HG03521 (cell line): ENCODE measurements around the gene SMIM11.

Experiments
- ATAC-seq: cut with Tn5 transposase; IDR thresholded peaks from one replicate; pipeline ENCODE4 v1.9.1; 2021; ENCODE audit warnings: mild to moderate bottlenecking, moderate library complexity; ENCODE audit not compliant: unreplicated experiment

The SMIM11 gene, protein sequence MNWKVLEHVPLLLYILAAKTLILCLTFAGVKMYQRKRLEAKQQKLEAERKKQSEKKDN

DNA sequence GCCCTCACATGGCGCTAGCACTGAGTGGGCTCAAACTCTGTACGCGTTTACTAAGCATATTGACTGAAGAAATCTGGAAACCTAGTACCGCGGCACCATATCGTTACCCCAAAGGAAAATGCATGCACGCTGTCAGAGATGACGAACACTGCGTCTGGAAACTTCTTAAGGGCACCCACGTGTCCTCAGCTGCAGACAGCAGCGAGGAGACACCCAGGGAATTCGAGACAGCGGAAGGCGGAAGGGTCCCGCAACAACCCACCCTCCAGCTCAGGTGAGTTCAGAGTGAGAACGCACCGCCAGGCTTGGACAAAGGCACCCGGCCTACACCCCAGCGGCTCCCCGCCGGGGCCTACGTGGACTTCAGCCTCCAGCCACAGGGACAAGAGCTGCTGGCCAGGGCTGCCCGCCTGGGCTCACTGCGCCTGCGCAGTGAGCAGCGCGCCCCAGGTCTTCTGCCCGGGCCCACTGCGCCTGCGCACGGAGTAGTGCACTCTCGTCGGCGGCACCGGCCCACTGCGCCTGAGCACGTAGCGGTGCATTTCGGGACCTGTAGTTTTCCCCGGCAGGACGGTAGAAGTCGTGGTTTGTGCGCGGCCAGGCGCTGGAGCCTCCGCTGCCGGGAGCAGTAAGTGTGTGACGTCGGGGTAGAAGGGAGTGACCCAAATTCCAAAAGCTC is at the start of gene SMIM11:
Gene SMIM11, plus strand, starts transcription at position 568 of the 679 bp plus-strand sequence. CDS start 3,998 bp downstream, outside the sequence.
- peak; percentile 88 for ATAC-seq

DNA sequence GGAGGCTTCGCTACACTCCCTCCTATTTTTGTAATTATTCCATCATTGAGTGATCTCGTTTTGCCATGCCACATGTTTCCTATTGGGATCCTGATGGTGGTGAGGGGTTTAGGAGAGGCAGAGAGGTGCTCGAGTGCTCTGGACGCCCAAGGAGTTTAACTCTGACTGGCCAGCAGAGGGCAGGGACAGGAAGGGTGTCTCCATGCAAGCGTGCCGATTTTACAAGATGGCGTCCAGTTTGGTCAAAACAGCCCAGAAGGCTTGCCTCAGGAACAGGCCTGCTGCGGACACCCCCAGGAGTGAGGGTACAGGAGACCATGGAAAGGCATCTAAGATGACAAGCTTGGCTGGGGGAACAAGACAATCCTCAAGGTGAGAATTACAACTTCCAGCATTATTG is 45.3 kb upstream of the SMIM11 start:
- ATAC-seq: no peak

DNA sequence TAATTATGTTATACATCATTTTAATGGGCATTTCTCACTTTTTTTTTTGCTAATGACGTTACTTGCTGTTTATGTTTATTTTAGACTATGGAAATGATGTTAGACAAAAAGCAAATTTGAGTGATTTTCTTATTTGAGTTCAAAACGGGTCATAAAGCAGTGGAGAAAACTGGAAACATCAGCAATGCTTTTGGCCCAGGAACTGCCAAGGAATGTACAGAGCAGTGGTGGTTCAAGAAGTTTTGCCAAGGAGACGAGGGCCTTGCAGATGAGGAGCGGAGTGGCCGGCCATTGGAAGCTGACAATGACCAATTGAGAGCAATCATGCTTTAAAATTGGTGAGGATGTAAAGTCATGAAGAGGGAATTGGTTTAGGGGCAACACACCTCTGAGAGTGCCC is 43.6 kb upstream of the SMIM11 start:
- no peak for ATAC-seq

DNA sequence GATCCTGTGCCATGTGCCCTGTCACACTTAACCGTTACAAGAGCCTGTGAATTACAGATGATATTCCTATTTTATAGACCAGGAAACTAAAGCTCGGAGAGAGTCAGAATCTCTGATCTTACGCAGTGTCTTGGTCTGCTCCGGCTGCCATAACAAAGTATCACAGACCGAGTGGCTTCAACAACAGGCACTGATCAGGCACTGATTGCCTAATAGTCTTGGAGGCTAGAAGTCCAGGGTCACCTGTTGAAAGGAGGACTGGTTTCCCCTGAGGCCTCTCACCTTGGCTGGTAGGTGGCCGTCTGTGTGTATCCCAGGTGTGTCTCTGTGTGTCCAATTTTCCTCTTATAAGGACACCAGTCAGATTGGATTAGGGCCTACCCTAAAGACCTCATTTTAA is 43.0 kb upstream of the SMIM11 start:
- no peak for ATAC-seq

DNA sequence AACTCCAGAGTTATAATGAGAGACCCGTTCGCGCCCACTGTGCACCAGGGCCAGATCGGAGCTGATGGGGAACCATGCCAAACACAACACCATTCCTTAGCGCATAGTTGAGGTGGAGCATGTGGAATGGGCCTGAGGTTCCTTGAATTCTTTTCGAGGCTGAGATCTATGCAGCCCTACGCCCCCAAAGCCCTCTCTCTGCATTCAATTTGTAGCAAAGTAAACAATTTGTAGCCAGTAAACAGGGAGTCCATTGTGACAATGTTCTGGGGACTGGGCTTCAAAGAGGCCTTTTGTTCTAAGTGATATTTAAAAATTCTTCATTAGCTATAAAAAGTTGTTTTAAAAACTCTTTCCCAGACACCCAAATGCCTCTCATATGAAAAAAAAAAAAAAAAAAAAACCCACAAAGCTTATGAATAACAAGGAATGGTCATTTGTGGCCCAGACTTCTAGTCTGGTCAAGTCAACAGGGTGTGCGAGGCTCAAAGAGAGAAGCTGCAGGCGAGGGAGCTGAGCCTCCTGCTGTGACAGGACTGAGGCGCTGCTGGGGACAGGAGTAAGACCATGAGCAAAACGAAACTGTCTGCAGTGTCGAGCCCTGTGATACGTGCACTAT is 42.1 kb upstream of the SMIM11 start:
- no peak for ATAC-seq

DNA sequence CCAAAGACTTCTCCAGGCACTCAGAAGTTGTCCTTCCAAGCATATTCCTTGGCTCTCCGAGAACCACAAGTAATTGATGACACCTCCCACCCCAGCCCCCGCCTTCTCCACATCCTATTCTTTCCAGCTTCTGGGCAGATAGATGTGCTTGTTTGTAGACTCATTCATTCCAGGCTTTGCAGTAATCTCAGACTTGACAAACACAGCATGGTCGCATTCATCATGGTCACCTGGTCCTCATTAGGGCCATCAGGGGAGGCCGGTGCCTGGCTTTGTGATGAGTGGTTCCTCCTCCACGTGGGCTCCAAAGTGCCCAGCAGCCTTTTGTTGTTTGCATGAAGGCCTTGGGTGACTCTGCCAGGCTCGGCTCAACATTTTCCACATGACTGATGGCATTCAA is 40.0 kb upstream of the SMIM11 start:
- no peak for ATAC-seq

DNA sequence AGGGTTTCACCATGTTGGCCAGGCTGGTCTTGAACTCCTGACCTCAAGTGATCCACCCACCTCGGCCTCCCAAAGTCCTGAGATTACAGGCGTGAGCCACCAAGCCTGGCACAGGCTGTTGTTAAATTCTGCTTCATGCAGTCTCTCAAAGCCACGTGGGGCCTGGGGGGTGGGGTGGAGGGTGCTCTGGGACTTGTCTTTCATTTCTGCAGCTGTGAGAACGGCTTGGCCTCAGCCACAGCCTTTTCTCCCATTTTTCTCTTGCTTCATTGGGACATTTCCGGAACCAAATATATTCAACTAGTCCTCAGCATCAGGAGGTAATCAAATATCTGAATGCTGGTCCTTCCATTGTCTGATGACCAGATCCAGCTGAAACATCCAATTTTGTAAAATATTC is 39.1 kb upstream of the SMIM11 start:
- no peak for ATAC-seq

DNA sequence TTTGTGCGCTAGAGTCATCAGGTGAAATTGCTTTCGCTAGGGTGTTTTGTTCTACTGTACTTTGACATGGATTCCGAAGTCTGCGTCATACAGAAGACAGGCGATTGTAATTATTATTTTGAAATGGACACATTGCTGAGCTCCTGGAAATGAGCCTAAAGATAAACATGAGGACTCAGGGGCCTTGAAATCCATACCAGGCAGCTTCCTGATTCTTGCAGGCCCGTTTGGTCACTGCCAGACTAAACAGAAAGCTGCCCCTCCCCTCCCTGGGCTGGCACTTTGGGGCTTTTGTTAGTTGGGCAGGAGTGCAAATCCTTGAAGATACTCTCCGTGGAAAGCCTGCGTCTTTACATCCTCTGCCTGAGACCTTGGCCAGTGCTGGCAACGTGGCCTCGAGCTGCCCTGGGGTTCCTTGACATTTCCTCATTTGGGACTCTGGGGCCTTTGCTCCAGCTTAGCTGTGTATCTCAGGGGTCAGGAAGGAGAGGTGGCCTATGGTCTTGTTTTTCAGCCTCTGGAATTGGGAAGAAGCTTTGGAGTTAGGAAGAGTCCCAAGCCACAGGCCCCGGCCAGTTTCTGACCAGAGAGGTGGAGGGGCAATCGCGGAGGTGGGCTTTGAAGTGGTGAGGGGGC is 38.4 kb upstream of the SMIM11 start:
- no peak for ATAC-seq

DNA sequence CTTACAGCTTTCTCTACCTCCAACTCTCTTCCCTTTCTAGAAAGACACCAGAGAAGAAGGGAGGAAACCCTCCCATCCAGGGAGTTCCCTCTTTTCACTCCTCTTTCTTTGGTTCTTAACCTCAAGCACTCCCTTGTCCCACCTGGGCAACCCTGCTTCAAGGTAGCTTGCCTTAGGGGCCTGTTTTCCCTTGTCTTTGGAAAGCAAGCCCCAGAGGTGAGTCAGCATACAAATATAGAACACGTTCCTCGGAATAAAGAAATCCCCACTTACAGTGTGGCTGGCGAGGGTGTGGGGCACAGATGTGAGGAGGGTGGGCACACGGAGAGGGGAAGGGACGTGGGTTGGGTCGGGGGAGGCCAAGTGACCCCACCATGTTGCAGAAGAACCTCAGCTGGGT is 37.6 kb upstream of the SMIM11 start:
- ATAC-seq: no peak

DNA sequence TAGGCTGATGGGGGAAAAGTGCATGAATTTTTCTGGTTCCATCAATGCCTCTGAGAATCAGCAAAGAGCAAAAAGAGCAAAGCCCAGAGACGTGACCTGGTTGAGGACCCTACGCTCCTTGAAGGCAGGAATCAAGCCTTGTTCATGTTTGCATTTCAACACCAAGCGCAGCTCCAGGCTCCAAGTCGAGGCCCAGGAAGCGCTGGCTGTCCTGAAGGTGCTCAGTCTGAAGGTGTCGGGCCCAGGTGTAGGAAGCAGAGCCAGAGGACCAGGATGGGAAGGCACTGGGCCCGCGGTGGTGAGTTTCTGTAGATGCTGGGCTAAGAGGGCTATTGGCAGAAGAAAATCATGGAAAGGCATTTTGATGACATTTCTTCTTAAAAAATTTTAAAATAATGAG is 37.1 kb upstream of the SMIM11 start:
- no peak for ATAC-seq

DNA sequence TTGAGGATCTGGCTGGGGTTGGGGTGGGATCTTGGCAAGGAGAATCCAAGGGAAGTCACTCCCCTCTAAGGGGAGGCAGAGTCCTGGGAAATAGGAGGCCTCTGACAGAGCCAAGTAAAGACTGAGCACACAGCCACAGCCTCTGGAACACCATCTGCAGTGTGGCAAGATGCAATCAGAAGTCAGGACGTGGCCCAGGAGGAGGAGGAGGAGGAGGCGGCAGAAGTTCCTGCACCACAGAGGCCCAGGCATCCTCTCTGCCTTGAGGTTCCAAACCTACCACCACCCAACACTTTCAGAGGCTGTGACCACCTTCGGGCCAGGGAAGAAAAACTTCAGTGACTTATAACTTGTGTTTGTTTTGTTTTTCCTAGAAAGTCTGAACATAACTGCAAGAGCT is 35.2 kb upstream of the SMIM11 start:
- no peak for ATAC-seq

DNA sequence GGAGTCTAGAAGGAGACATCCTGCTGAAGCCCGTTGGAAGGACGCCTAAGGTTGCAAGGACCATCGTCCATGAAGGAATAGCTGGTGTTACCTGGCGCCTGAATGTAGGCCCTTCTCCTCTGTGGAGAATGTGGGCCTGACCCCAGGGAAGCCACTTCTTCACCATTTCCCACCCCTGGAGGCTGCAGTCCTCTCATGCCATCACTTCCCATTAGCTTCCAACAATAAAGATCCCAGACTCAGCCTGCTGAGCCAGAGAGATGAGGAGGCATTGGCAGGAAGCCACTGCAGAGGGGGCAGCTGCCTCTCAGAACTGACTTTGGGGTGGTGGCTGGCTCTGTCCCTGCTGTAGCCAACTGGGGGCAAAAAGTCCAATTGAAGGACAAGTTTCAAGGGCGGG is 32.8 kb upstream of the SMIM11 start:
- no peak for ATAC-seq

DNA sequence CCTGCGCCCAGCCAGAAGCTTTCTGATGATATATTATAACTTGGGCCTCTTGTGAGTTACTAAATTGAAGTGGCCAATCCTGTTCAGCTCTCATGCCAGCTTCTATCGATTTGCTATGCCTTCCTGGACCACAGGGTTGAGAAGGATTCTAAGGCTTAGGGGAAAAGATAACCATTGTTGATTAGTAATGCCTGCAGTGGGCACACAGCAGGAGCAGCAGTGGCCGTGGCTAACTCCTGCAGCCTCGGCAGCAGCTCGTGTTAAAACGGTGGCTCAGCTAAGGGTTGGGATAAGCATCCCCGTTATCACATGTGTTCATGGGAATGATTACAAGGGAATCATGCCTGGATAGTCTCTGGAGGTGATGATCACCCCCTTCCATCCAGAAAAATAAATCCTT is 32.0 kb upstream of the SMIM11 start:
- no peak for ATAC-seq

DNA sequence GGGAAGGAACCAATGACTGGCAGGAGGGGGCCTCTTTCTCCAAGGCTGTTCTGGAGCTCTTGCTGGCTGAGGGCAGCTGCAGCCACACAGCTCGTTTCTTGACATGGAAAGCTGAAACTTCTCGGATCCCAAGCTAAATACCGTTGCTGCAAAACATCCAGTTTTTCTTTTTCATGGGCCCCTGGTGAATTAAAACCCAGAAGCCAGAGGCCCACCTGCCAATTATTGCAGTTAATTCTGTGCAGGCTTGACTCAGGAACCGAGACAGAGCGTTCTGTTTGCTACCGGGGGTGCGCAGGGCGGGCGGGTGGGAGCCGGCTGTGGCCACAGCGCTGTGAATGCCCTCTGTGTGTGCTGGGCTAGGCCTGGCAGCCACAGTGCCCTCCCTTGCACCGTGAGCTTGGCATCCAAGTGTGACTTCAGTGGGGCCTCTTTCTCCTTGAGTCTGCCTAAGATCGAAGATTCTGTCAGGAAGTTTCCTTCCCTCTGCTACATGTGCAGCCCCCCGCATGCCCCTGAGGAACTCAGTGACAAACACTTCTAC is 31.4 kb upstream of the SMIM11 start:
- no peak for ATAC-seq

DNA sequence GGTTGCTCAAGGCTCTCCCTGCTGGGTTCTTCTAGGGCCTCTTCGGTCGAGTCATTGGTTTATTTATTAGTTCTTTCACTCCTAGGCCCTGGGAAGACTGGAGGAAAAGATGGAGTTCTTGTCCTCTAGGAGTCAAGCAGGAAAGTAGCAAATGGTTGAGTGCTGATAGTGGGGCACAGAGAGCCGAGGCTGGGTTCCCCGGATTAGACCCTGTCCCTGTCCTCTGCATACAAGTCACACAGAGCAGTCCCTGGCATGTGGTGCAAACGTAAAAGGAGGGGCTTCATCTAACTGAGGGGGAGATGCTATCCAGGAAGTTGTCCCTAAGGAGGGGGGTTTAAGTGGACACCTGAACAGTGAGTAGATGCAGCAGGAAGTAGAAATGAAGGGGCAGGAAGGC is 30.7 kb upstream of the SMIM11 start:
- ATAC-seq: no peak

DNA sequence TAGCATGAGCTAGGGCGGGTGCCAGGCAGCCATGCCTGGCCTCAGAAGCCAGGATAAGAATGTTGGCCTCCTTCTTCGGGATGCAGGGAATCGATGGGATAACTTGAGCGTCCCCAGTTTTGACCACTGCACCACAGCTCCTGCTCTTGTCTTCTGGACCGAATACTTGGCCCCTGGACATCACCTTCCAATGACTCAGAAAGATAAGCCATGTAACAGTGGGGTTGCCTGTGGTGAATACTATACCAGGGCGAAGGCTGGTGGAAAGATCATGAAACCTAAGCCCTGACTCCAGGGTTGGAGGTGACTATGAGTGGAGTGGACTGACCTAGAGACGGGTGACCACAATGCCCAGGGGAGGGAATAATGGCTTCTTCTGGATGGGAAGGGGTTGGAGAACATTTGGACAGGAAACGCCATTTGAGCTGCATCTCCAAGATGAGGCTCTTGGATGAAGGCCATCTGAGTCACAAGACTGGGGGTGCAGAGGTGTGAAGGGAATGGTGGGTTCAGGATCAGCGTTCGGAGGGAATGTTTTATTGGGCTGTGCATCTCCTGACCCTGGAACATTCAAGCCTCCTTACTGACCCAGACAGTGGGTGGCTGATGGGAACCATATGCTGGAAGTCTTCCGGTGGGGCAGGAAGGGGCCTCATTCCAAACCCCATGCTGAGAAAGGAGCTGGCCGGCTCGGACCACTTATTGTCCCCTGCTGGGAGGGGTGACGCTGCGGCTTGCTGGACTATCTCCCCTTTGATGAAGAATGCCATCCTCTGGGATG is 30.0 kb upstream of the SMIM11 start:
- no peak for ATAC-seq

DNA sequence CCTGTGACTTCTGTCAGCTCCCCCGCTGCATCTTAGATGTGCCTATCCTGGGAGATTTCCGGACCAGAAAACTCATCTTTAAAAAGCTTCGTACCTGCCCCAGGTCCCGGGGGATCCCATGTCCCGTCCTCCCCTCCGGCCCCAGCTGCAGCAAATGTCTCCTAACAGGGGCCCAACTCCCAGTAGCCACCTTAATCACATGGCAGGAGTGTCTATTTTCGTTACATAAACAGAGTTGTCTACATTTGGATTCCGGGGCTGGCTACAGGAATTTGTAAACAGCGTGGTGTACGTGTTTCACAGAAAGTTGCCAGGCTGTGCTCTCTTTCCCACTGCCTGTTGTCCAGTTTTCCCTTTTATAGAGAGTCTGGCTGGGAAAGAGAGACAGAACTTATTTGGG is 29.4 kb upstream of the SMIM11 start:
- no peak for ATAC-seq

DNA sequence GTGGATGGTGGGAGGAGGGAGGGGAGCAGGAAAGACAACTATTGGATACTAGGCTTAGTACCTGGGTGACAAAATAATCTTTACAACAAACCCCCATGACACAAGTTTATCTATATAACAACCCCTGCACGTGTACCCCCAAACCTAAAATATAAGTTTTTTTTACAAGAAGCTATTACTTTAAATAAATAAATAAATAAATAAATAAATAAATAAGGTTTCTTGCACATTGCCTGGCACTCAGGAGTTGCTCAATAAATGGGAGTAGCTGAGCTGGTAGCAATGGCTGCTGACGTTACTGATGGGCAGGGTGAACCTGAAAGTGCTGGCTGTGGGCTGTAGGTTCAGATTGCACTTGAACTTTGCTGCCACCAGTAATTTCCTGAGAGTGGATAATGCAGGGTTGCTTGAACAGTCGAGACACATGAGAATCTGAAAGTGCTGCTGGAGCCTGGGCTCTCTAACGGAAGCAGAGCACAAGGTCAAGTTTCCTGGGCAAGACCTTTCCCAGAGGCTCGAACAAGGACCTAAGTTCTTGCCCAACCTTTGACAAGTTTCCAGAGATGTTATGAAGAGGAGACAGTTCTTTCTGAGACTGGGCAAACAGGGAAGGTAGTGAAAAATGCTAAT is 26.3 kb upstream of the SMIM11 start:
- no peak for ATAC-seq

DNA sequence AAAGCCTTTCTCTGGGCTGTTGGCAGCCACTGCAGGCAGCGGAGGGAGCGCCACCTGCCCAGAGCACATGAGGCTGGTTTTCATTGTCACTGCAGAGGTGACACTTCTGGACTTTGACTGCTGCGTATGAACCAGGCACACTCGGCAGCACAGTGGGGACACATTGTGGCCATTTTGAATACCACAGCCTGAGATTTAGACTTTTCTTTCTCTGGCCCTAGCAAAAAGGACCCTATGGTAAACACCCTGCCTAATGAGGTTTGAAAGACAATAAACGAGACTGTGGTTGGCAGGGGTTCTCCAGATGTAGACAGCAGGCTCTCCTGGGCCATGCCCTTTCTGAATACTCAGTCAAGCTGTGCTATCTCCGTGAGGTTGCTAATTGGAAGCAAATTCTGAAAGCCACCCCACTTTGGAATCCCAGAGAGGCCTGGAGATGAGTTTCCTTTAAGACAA is 23.5 kb upstream of the SMIM11 start:
- ATAC-seq: peak; percentile 67

DNA sequence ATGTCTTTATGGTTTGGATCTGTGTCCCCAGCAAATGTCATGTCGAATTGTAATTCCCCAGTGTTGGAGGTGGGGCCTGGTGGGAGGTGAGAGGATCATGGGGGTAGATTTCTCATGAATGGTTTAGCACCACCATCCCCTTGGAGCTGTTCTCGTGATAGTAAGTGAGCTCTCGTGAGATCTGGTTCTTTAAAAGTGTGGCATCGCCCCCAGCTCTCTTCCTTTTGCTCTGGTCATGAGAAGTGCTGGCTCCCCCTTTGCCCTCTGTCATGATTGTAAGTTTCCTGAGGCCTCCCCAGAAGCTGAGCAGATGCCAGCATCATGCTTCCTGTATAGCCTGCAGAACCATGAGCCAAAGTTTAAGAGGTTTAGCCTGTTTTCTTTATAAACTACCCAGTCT is 22.8 kb upstream of the SMIM11 start:
- no peak for ATAC-seq

DNA sequence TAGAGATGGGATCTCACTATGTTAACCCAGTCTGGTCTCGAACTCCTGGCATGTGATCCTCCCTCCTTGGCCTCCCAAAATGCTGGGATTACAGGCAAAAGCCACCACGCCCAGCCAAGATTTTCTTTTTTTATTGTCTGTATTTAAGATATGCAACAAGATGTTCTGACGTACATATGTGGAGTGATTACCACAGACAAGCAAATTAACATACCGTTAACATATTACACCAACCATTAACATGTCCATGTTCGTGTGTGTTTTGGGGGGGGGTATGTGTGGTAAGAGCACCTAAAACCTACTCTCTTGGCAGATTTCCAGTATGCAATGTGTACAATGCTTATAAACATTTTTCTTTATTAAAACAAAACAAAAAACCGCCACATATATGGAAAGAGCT is 22.1 kb upstream of the SMIM11 start:
- ATAC-seq: no peak
